KMS-11 (cell line): ENCODE results near the gene MGRN1.
A peak's percentile ranks its signal among the peaks of the same experiment; 100 is the strongest.

Experiments used
- H2AFZ ChIP-seq: fragments of 200-600 bp; sonication (generic); 2 replicates; pipeline ENCODE4 v1.6.1; 2016; ENCODE audit warnings: antibody characterized with exemption, mixed run types, low read depth
- H3K27ac ChIP-seq: fragments of 200-600 bp; sonication (generic); 2 replicates; pipeline ENCODE4 v1.6.1; 2016; ENCODE audit warnings: mild to moderate bottlenecking, mixed run types
- H3K27me3 ChIP-seq: fragments of 200-600 bp; sonication (generic); 2 replicates; pipeline ENCODE4 v1.6.1; 2017; ENCODE audit warnings: mild to moderate bottlenecking, low read depth, mixed run types, moderate library complexity; ENCODE audit not compliant: insufficient read depth
- H3K36me3 ChIP-seq: fragments of 200-600 bp; sonication (generic); 2 replicates; pipeline ENCODE4 v1.6.1; 2017; ENCODE audit warnings: mild to moderate bottlenecking, mixed run types; ENCODE audit not compliant: insufficient read depth
- H3K4me1 ChIP-seq: fragments of 200-600 bp; sonication (generic); 2 replicates; pipeline ENCODE4 v1.6.1; 2016; ENCODE audit warnings: mild to moderate bottlenecking, low read depth, mixed run types; ENCODE audit not compliant: poor library complexity, severe bottlenecking
- H3K4me2 ChIP-seq: fragments of 200-600 bp; sonication (generic); 2 replicates; pipeline ENCODE4 v1.7.0; 2016; ENCODE audit warnings: mild to moderate bottlenecking, mixed run types
- H3K4me3 ChIP-seq: fragments of 200-600 bp; sonication (generic); IDR thresholded peaks from 2 replicates; pipeline ENCODE4 v1.6.1; 2017; ENCODE audit warnings: low read depth, low read length, mixed read lengths; ENCODE audit not compliant: insufficient read depth
- H3K79me2 ChIP-seq: fragments of 200-600 bp; sonication (generic); 2 replicates; pipeline ENCODE4 v1.6.1; 2016; ENCODE audit warnings: low read depth, mixed run types; ENCODE audit not compliant: insufficient read depth
- H3K9ac ChIP-seq: fragments of 200-600 bp; sonication (generic); 2 replicates; pipeline ENCODE4 v1.6.1; 2016; ENCODE audit warnings: mild to moderate bottlenecking, mixed run types
- H4K20me1 ChIP-seq: fragments of 200-600 bp; sonication (generic); 2 replicates; pipeline ENCODE4 v1.6.1; 2016; ENCODE audit warnings: mild to moderate bottlenecking, mixed run types; ENCODE audit not compliant: insufficient read depth
- CTCF ChIP-seq: fragments of 200-600 bp; sonication (generic); conservative IDR thresholded peaks from 2 replicates; pipeline ENCODE4 v1.6.1; 2017; ENCODE audit warnings: low read depth, mild to moderate bottlenecking, antibody characterized with exemption, low read length, moderate library complexity, mixed read lengths

The MGRN1 gene

GRCh38 chr16:4693956-4694641 lies 69.5 kb downstream of the MGRN1 start:
- H2AFZ ChIP-seq = peak overlapping the region; percentile 58

GRCh38 chr16:4694642-4695451 lies 70.2 kb downstream of the MGRN1 start:
- H3K4me1 ChIP-seq = peaks cover 13% of the 10 kb centered on the region

More at GRCh38 chr16:4693956-4694641, 69.5 kb downstream of the MGRN1 start:
- H3K27me3 ChIP-seq = no peaks in the 10 kb centered on the region
- H3K27ac ChIP-seq = peak overlapping the region; percentile 53; the same call in 1 of the 2 replicates
- peaks cover 7% of the 10 kb centered on the region; the same call in 1 of the 2 replicates for H3K79me2 ChIP-seq
- H3K4me3 ChIP-seq = no peak overlapping the region
- TF ChIP-seq CTCF = no peak
- H4K20me1 ChIP-seq = no peaks in the 10 kb centered on the region
- peaks cover 4% of the 10 kb centered on the region; the same call in 1 of the 2 replicates for H3K36me3 ChIP-seq
- H3K4me1 ChIP-seq = peaks cover 13% of the 10 kb centered on the region
- H3K4me2 ChIP-seq = peak overlapping the region; percentile 57
- peak overlapping the region; percentile 82 for H3K9ac ChIP-seq

GRCh38 chr16:4695473-4696171 lies 71.0 kb downstream of the MGRN1 start:
- Histone ChIP-seq H3K36me3 (peaks cover 4% of the 10 kb centered on the region; the same call in 1 of the 2 replicates), H3K4me2 (no peak overlapping the region), H3K79me2 (peaks cover 7% of the 10 kb centered on the region; the same call in 1 of the 2 replicates), H3K9ac (no peak overlapping the region), H4K20me1 (no peaks in the 10 kb centered on the region), H3K4me3 (no peak overlapping the region), H2AFZ (no peak overlapping the region), H3K27ac (no peak overlapping the region), H3K4me1 (peaks cover 13% of the 10 kb centered on the region), H3K27me3 (no peaks in the 10 kb centered on the region)
- TF ChIP-seq CTCF = no peak

More at GRCh38 chr16:4694642-4695451, 70.2 kb downstream of the MGRN1 start:
- peak overlapping the region; percentile 57 for H3K4me2 ChIP-seq
- no peak overlapping the region for H3K4me3 ChIP-seq
- no peak overlapping the region for H2AFZ ChIP-seq
- H3K9ac ChIP-seq = no peak overlapping the region; the same call in 1 of the 2 replicates
- H4K20me1 ChIP-seq = no peaks in the 10 kb centered on the region
- H3K36me3 ChIP-seq = peaks cover 4% of the 10 kb centered on the region; the same call in 1 of the 2 replicates
- H3K79me2 ChIP-seq = peaks cover 7% of the 10 kb centered on the region; the same call in 1 of the 2 replicates
- H3K27me3 ChIP-seq = no peaks in the 10 kb centered on the region
- no peak overlapping the region for H3K27ac ChIP-seq
- no peak for TF ChIP-seq CTCF

- no peaks in the 10 kb centered on the region for H3K27me3 ChIP-seq
- H3K27ac ChIP-seq = no peak overlapping the region
- H3K79me2 ChIP-seq = peaks cover 7% of the 10 kb centered on the region; the same call in 1 of the 2 replicates
- H3K9ac ChIP-seq = no peak overlapping the region
- no peaks in the 10 kb centered on the region for H4K20me1 ChIP-seq
- no peak for TF ChIP-seq CTCF
- peaks cover 13% of the 10 kb centered on the region for H3K4me1 ChIP-seq
- H3K36me3 ChIP-seq = peaks cover 4% of the 10 kb centered on the region; the same call in 1 of the 2 replicates
- H2AFZ ChIP-seq = no peak overlapping the region
- no peak overlapping the region for H3K4me3 ChIP-seq
- no peak overlapping the region for H3K4me2 ChIP-seq
These were observed 71.7 kb downstream of the MGRN1 start for GRCh38 chr16:4696172-4696904.
